Gastroesophageal sphincter (tissue), 3 donors: Measurements from ENCODE around the gene KRT3.

Experiments
- CTCF ChIP-seq, 4 experiments: fragments of 200-600 bp in 2 of 4; fragments of 450-650 bp in 2 of 4; sonication (generic) in 1 of 4; IDR thresholded peaks; one replicate each; pipeline ENCODE4 v1.5.1; 2017 to 2019; ENCODE audit warnings: antibody characterized with exemption in 4 of 4, mild to moderate bottlenecking in 2 of 4, moderate library complexity in 2 of 4
- EP300 ChIP-seq: sonication (generic); formaldehyde crosslinking; IDR thresholded peaks from one replicate; pipeline ENCODE4 v1.6.1; 2017; ENCODE audit warnings: antibody characterized with exemption, mild to moderate bottlenecking
- POLR2A ChIP-seq, 2 donors: fragments of 450-650 bp; IDR thresholded peaks; one replicate each; pipeline ENCODE4 v1.6.1; 2017; ENCODE audit warnings: antibody characterized with exemption in 2 of 2, mild to moderate bottlenecking in 2 of 2, moderate library complexity in 1 of 2

- TF ChIP-seq CTCF (IDR thresholded peaks at IDR 0.05) = no peak
- no peak for TF ChIP-seq EP300
- TF ChIP-seq POLR2A (IDR thresholded peaks at IDR 0.05) = no peak
Observed at GRCh38 chr12:52815161-52815560, 19.2 kb upstream of the KRT3 start.
